ENCODE measurements around the gene MANF. TPM values are rescaled to one million over a fixed set of nuclear protein-coding genes. Genes with fewer than 3 reads are reported as not detected.

MANF gene
- total and polyA plus RNA-seq, 4 donors: 31.4 to 114 (median 84.2) TPM

GRCh38 chr3:51353131-51353530, 32.0 kb upstream of the MANF start:
- H3K27me3 ChIP-seq (ENCODE audit: control insufficient read depth, insufficient read depth, low read length): no peaks in the 10 kb centered on the region
- no peak overlapping the region for H3K27ac ChIP-seq (ENCODE audit: low read depth, low read length)
- H3K4me3 ChIP-seq (ENCODE audit: low read depth, low read length): no peak overlapping the region
- peaks cover 7% of the 10 kb centered on the region for H3K4me1 ChIP-seq (ENCODE audit: control insufficient read depth, insufficient read depth, low read length)
- DNase-seq (ENCODE audit: low read depth in 4 of 6, low spot score in 6 of 6): no peak
- H3K36me3 ChIP-seq (ENCODE audit: control insufficient read depth, insufficient read depth, low read length): peaks cover 32% of the 10 kb centered on the region
- H3K9me3 ChIP-seq (ENCODE audit: control insufficient read depth, insufficient read depth, low read length): no peaks in the 10 kb centered on the region
- WGBS (ENCODE audit: insufficient coverage): 90% methylated on average over 2 of the region's 4 CpGs

DNA sequence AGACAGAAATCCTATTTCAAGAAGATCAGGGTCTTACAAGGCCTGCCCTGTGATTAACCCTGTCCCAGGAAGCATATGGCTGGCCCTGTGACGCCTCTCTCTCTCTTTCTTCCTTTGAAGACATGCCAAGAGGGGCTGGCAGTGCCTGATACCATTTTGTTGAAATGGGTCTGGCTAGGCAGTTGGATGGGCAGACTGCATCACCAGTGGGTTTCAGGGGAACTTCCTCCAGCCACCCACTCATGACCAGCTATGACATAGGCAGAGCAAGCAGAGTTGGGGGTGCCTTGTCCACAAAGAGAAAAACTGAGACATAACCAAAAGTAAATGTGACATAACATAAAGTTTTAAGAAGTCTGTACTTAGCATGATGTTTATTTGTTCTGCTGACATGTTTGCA, 31.4 kb upstream of the MANF start:
- WGBS (ENCODE audit: insufficient coverage): no CpG with 5 or more reads among the region's 1 CpG
- H3K27ac ChIP-seq (ENCODE audit: low read depth, low read length): no peak overlapping the region
- H3K4me1 ChIP-seq (ENCODE audit: control insufficient read depth, insufficient read depth, low read length): peaks cover 7% of the 10 kb centered on the region
- H3K9me3 ChIP-seq (ENCODE audit: control insufficient read depth, insufficient read depth, low read length): no peaks in the 10 kb centered on the region
- H3K4me3 ChIP-seq (ENCODE audit: low read depth, low read length): no peak overlapping the region
- no peaks in the 10 kb centered on the region for H3K27me3 ChIP-seq (ENCODE audit: control insufficient read depth, insufficient read depth, low read length)
- peaks cover 38% of the 10 kb centered on the region for H3K36me3 ChIP-seq (ENCODE audit: control insufficient read depth, insufficient read depth, low read length)
- DNase-seq (ENCODE audit: low read depth in 4 of 6, low spot score in 6 of 6): peak in 2 of 6 donors; percentile 1 to 15

- peaks cover 41% of the 10 kb centered on the region for H3K36me3 ChIP-seq (ENCODE audit: control insufficient read depth, insufficient read depth, low read length)
- 100% methylated on average over 2 of the region's 2 CpGs for WGBS (ENCODE audit: insufficient coverage)
- H3K27me3 ChIP-seq (ENCODE audit: control insufficient read depth, insufficient read depth, low read length): no peaks in the 10 kb centered on the region
- H3K9me3 ChIP-seq (ENCODE audit: control insufficient read depth, insufficient read depth, low read length): no peaks in the 10 kb centered on the region
- peaks cover 7% of the 10 kb centered on the region for H3K4me1 ChIP-seq (ENCODE audit: control insufficient read depth, insufficient read depth, low read length)
- no peak overlapping the region for H3K4me3 ChIP-seq (ENCODE audit: low read depth, low read length)
- DNase-seq (ENCODE audit: low read depth in 4 of 6, low spot score in 6 of 6): no peak
- H3K27ac ChIP-seq (ENCODE audit: low read depth, low read length): no peak overlapping the region
Measured at GRCh38 chr3:51354172-51354571, 30.9 kb upstream of the MANF start.

DNA sequence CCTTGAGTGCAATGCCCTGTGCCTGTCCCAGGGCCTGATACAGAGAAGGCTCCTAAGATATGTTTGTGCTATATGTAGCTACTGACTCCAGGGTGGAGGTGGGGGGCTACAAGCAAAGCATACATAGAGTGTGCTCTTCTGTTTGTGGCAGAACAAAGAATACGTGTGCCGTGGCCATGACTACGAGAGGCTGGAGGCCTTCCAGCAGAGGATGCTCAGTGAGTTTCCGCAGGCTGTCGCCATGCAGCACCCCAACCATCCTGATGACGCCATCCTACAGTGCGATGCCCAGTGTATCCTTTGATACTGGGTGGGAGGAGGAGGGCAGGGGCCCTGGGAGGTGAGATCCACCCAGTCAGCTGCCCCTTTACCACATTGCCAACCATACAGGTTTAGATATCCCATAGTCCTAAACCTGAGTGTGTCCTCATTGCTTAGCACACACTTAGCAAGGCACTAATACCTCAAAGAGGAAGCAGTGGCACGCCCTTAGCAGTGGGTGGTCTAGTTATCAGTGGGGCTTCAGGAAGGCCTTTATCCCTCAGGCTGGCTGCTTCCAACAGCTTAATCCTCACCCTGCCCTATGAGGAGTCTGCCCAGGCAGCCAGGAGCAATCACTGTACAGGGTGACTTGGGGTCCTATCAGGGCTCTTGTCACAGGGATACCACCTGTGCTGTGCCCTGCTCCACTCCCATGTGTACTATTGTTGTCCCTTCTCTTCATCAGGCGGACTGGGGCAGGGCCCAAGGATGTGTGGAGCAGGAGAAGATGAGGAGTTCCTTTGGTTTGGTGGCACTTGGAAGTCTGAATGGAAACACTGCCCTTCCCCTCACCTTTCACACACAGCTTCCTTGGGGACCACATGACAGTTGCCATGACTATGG, 30.1 kb upstream of the MANF start:
- Histone ChIP-seq H3K36me3 (ENCODE audit: control insufficient read depth, insufficient read depth, low read length) (peaks cover 45% of the 10 kb centered on the region), H3K27me3 (ENCODE audit: control insufficient read depth, insufficient read depth, low read length) (no peaks in the 10 kb centered on the region), H3K27ac (ENCODE audit: low read depth, low read length) (no peak overlapping the region), H3K9me3 (ENCODE audit: control insufficient read depth, insufficient read depth, low read length) (no peaks in the 10 kb centered on the region), H3K4me3 (ENCODE audit: low read depth, low read length) (no peak overlapping the region), H3K4me1 (ENCODE audit: control insufficient read depth, insufficient read depth, low read length) (peaks cover 7% of the 10 kb centered on the region)
- 55% methylated on average over 6 of the region's 9 CpGs for WGBS (ENCODE audit: insufficient coverage)
- peak in 2 of 6 donors; percentile 23 to 28 for DNase-seq (ENCODE audit: low read depth in 4 of 6, low spot score in 6 of 6)

GRCh38 chr3:51355891-51356578, 29.1 kb upstream of the MANF start:
- H3K27me3 ChIP-seq (ENCODE audit: control insufficient read depth, insufficient read depth, low read length): no peaks in the 10 kb centered on the region
- H3K9me3 ChIP-seq (ENCODE audit: control insufficient read depth, insufficient read depth, low read length): no peaks in the 10 kb centered on the region
- H3K4me3 ChIP-seq (ENCODE audit: low read depth, low read length): no peak overlapping the region
- DNase-seq (ENCODE audit: low read depth in 4 of 6, low spot score in 6 of 6): no peak
- no peak overlapping the region for H3K27ac ChIP-seq (ENCODE audit: low read depth, low read length)
- WGBS (ENCODE audit: insufficient coverage): 78% methylated on average over 7 of the region's 8 CpGs
- peaks cover 7% of the 10 kb centered on the region for H3K4me1 ChIP-seq (ENCODE audit: control insufficient read depth, insufficient read depth, low read length)
- H3K36me3 ChIP-seq (ENCODE audit: control insufficient read depth, insufficient read depth, low read length): peaks cover 54% of the 10 kb centered on the region

DNA sequence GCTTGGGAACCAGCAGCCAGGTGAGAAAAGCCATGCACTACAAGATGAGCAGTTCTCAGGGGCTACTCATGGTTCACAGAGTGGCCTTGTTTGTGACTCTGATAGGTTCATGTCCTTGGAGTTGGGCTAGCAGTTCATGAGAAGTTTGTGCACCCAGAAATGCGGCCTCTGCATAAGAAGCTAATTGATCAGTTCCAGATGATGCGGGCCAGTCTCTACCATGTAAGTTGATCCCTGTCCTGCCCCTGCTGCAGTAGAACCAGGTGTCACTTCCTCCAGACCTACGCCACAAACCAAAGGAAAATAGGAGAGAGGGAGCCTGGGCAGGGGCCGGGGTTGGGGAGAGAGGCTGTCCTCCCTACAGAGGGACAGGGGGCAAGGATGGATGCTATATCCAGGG, 27.2 kb upstream of the MANF start:
- H3K36me3 ChIP-seq (ENCODE audit: control insufficient read depth, insufficient read depth, low read length): peaks cover 67% of the 10 kb centered on the region
- no peaks in the 10 kb centered on the region for H3K27me3 ChIP-seq (ENCODE audit: control insufficient read depth, insufficient read depth, low read length)
- no peaks in the 10 kb centered on the region for H3K9me3 ChIP-seq (ENCODE audit: control insufficient read depth, insufficient read depth, low read length)
- no peak for DNase-seq (ENCODE audit: low read depth in 4 of 6, low spot score in 6 of 6)
- H3K27ac ChIP-seq (ENCODE audit: low read depth, low read length): no peak overlapping the region
- 78% methylated on average over 2 of the region's 4 CpGs for WGBS (ENCODE audit: insufficient coverage)
- peaks cover 7% of the 10 kb centered on the region for H3K4me1 ChIP-seq (ENCODE audit: control insufficient read depth, insufficient read depth, low read length)
- H3K4me3 ChIP-seq (ENCODE audit: low read depth, low read length): no peak overlapping the region

GRCh38 chr3:51358981-51359380, 26.1 kb upstream of the MANF start:
- Histone ChIP-seq H3K4me3 (ENCODE audit: low read depth, low read length) (no peak overlapping the region), H3K27ac (ENCODE audit: low read depth, low read length) (no peak overlapping the region), H3K36me3 (ENCODE audit: control insufficient read depth, insufficient read depth, low read length) (peaks cover 69% of the 10 kb centered on the region), H3K27me3 (ENCODE audit: control insufficient read depth, insufficient read depth, low read length) (no peaks in the 10 kb centered on the region), H3K4me1 (ENCODE audit: control insufficient read depth, insufficient read depth, low read length) (peaks cover 7% of the 10 kb centered on the region), H3K9me3 (ENCODE audit: control insufficient read depth, insufficient read depth, low read length) (no peaks in the 10 kb centered on the region)
- 96% methylated on average over 2 of the region's 3 CpGs for WGBS (ENCODE audit: insufficient coverage)
- DNase-seq (ENCODE audit: low read depth in 4 of 6, low spot score in 6 of 6): no peak

DNA sequence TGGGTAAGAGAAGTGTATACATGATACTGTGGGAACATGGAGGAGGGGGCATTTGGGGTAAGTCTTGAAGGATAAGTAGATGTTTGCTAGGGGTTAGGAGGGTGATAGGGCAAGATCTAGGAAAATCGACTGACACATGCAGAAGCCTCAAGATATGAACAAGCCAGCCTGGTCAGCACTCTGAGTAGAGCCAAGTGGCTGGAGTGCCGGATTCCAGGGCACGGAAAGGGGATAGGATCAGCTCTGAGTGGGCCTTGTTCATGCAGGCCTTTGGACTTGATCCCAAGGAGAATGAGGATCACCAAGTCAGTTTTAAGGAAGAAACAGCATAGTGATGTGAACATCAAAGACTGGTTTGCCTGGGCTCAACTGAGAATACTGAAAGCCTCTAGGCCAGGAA, 24.3 kb upstream of the MANF start:
- Histone ChIP-seq H3K4me1 (ENCODE audit: control insufficient read depth, insufficient read depth, low read length) (no peaks in the 10 kb centered on the region), H3K27ac (ENCODE audit: low read depth, low read length) (no peak overlapping the region), H3K36me3 (ENCODE audit: control insufficient read depth, insufficient read depth, low read length) (peaks cover 56% of the 10 kb centered on the region), H3K9me3 (ENCODE audit: control insufficient read depth, insufficient read depth, low read length) (no peaks in the 10 kb centered on the region), H3K4me3 (ENCODE audit: low read depth, low read length) (no peak overlapping the region), H3K27me3 (ENCODE audit: control insufficient read depth, insufficient read depth, low read length) (no peaks in the 10 kb centered on the region)
- WGBS (ENCODE audit: insufficient coverage): 88% methylated on average over 3 of the region's 3 CpGs
- no peak for DNase-seq (ENCODE audit: low read depth in 4 of 6, low spot score in 6 of 6)

DNA sequence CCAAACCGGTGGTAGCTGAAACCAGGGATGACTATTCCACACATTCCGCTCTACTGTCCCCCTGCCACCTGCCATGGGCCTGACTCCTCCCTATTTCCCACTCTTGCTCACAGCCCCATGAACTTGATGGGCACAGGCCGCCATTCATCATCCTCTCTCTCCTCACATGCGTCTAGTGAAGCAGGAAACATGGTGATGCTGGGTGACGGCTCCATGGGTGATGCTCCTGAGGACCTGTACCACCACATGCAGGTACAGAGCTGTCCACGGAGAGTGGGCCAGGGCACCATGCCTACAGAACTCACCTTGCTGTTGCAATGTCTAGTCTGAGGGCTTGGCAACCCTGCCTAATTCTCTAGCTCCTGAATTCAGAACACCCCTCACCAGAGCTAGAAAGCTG, 23.3 kb upstream of the MANF start:
- no peaks in the 10 kb centered on the region for H3K27me3 ChIP-seq (ENCODE audit: control insufficient read depth, insufficient read depth, low read length)
- peaks cover 55% of the 10 kb centered on the region for H3K36me3 ChIP-seq (ENCODE audit: control insufficient read depth, insufficient read depth, low read length)
- H3K27ac ChIP-seq (ENCODE audit: low read depth, low read length): no peak overlapping the region
- DNase-seq (ENCODE audit: low read depth in 4 of 6, low spot score in 6 of 6): no peak
- H3K4me3 ChIP-seq (ENCODE audit: low read depth, low read length): no peak overlapping the region
- WGBS (ENCODE audit: insufficient coverage): 97% methylated on average over 3 of the region's 6 CpGs
- H3K4me1 ChIP-seq (ENCODE audit: control insufficient read depth, insufficient read depth, low read length): no peaks in the 10 kb centered on the region
- no peaks in the 10 kb centered on the region for H3K9me3 ChIP-seq (ENCODE audit: control insufficient read depth, insufficient read depth, low read length)

DNA sequence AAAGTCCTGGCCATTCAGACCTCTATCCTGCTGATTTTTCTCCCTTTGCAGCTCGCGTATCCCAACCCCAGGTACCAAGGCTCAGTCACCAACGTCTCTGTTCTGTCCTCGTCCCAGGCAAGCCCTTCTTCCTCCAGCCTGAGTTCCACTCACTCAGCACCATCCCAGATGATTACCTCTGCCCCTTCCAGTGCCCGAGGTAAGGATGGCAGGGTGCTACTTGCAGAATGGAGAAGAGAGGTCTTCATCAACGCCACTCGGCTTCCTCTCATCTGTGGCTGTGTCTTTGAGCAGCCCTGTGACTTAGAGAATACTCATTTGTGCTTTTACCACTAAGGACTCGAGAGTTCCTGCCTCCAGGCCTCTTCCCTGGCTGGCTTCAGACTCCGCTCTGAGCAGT, 22.6 kb upstream of the MANF start:
- peaks cover 48% of the 10 kb centered on the region for H3K36me3 ChIP-seq (ENCODE audit: control insufficient read depth, insufficient read depth, low read length)
- no peaks in the 10 kb centered on the region for H3K9me3 ChIP-seq (ENCODE audit: control insufficient read depth, insufficient read depth, low read length)
- no peak overlapping the region for H3K4me3 ChIP-seq (ENCODE audit: low read depth, low read length)
- DNase-seq (ENCODE audit: low read depth in 4 of 6, low spot score in 6 of 6): no peak
- no peaks in the 10 kb centered on the region for H3K27me3 ChIP-seq (ENCODE audit: control insufficient read depth, insufficient read depth, low read length)
- H3K4me1 ChIP-seq (ENCODE audit: control insufficient read depth, insufficient read depth, low read length): no peaks in the 10 kb centered on the region
- 86% methylated on average over 3 of the region's 9 CpGs for WGBS (ENCODE audit: insufficient coverage)
- H3K27ac ChIP-seq (ENCODE audit: low read depth, low read length): no peak overlapping the region

Measured in spinal cord (tissue), 10 donors.